Testis (tissue), 3 donors: ENCODE data around the gene COPG2. TPM values are rescaled to one million over a fixed set of nuclear protein-coding genes. Genes with fewer than 3 reads are reported as not detected.
"Not testable (repeated sequence)": the region's sequence is repeated elsewhere in the genome, so short reads cannot be mapped to it uniquely, and the experiment has no call there.

Experiments
- DNase-seq: peaks from one replicate; pipeline ENCODE4 v3.0.0-alpha.2; 2019
- H3K27ac ChIP-seq, 2 donors: fragments of 200-600 bp; sonication (generic); one replicate each; pipeline ENCODE4 v1.5.1; 2019
- H3K27me3 ChIP-seq: fragments of 200-600 bp; sonication (generic); one replicate; pipeline ENCODE4 v1.5.1; 2019
- H3K36me3 ChIP-seq: fragments of 200-600 bp; sonication (generic); one replicate; pipeline ENCODE4 v1.5.1; 2017; ENCODE audit warnings: low read depth; ENCODE audit errors: missing control alignments
- H3K4me1 ChIP-seq: fragments of 200-600 bp; sonication (generic); one replicate; pipeline ENCODE4 v1.5.1; 2019
- H3K4me3 ChIP-seq, 2 donors: fragments of 200-600 bp; sonication (generic); one replicate each; pipeline ENCODE4 v1.5.1; 2017 to 2019
- H3K9me3 ChIP-seq: fragments of 200-600 bp; sonication (generic); one replicate; pipeline ENCODE4 v1.5.1; 2017
- POLR2A ChIP-seq: fragments of 450-650 bp; IDR thresholded peaks from one replicate; pipeline ENCODE4 v1.6.1; 2017; ENCODE audit warnings: antibody characterized with exemption, mild to moderate bottlenecking, moderate library complexity
- WGBS, 2 donors: methylation state at CpG; one replicate each; pipeline ENCODE4 v1.1.5; 2018; 5-methylcytosine and 5-hydroxymethylcytosine counted together
- intact Hi-C: fragments of 100-400 bp; cut with DNase I; formaldehyde crosslinking; loops from one replicate; pipeline ENCODE4 v1.15.1; 2023; ENCODE audit warnings: low total_unique reads
- polyA plus RNA-seq: library from polyadenylated mRNA; stranded (reverse); fragments of 350-450 nt; fragmentation: Illumina TruSeq; extraction: RNeasy Lipid Tissue Mini Kit (QIAGEN cat#74804); gene quantifications from one replicate; pipeline ENCODE4 v1.2.3, GENCODE V29; 2014; ENCODE audit warnings: low read depth, low replicate concordance; ENCODE audit not compliant: insufficient read depth
- total RNA-seq, 2 donors: library from RNA; depleted of rRNA; stranded (reverse); fragments of >200 nt; gene quantifications; one replicate each; pipeline ENCODE4 v1.2.3, GENCODE V29; 2016
- TF ChIP-seq, protein P1 (sequence below), 3 experiments: fragments of 450-650 bp in 2 of 3; fragments of 200-600 bp in 1 of 3; sonication (generic) in 1 of 3; IDR thresholded peaks; one replicate each; pipeline ENCODE4 v1.5.1; 2016 to 2019; ENCODE audit warnings: antibody characterized with exemption in 3 of 3, mild to moderate bottlenecking in 2 of 3, moderate library complexity in 1 of 3

COPG2 gene
- total and polyA plus RNA-seq, 3 donors from 2014 or later, result 41.8 to 51.0 (median 44.2) TPM

GRCh38 chr7:130553398-130554029, 115.0 kb downstream of the COPG2 start:
- H3K27ac ChIP-seq, result no peak overlapping the region
- H3K9me3 ChIP-seq, result no peaks in the 10 kb centered on the region
- intact Hi-C loops, result no loop called here
- H3K27me3 ChIP-seq, result no peaks in the 10 kb centered on the region
- H3K4me3 ChIP-seq, result no peak overlapping the region
- no peak for TF ChIP-seq POLR2A
- TF ChIP-seq, protein P1, sequence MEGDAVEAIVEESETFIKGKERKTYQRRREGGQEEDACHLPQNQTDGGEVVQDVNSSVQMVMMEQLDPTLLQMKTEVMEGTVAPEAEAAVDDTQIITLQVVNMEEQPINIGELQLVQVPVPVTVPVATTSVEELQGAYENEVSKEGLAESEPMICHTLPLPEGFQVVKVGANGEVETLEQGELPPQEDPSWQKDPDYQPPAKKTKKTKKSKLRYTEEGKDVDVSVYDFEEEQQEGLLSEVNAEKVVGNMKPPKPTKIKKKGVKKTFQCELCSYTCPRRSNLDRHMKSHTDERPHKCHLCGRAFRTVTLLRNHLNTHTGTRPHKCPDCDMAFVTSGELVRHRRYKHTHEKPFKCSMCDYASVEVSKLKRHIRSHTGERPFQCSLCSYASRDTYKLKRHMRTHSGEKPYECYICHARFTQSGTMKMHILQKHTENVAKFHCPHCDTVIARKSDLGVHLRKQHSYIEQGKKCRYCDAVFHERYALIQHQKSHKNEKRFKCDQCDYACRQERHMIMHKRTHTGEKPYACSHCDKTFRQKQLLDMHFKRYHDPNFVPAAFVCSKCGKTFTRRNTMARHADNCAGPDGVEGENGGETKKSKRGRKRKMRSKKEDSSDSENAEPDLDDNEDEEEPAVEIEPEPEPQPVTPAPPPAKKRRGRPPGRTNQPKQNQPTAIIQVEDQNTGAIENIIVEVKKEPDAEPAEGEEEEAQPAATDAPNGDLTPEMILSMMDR (IDR thresholded peaks at IDR 0.05), result no peak
- H3K4me1 ChIP-seq, result no peaks in the 10 kb centered on the region
- DNase-seq, result no peak
- no peaks in the 10 kb centered on the region for H3K36me3 ChIP-seq
- WGBS, 2 donors, result 90 to 93% methylated on average over 3 of the region's 3 CpGs

- no peaks in the 10 kb centered on the region for H3K4me1 ChIP-seq
- H3K9me3 ChIP-seq, result no peaks in the 10 kb centered on the region
- H3K27me3 ChIP-seq, result no peaks in the 10 kb centered on the region
- no peak overlapping the region for H3K4me3 ChIP-seq
- intact Hi-C loops, result no loop called here
- WGBS, 2 donors, result 91 to 100% methylated on average over 1 of the region's 1 CpG
- no peak for DNase-seq
- TF ChIP-seq, protein P1 (IDR thresholded peaks at IDR 0.05), result no peak
- no peak for TF ChIP-seq POLR2A
- no peaks in the 10 kb centered on the region for H3K36me3 ChIP-seq
- no peak overlapping the region for H3K27ac ChIP-seq
These were observed 124.2 kb downstream of the COPG2 start for GRCh38 chr7:130544356-130544755.

DNA sequence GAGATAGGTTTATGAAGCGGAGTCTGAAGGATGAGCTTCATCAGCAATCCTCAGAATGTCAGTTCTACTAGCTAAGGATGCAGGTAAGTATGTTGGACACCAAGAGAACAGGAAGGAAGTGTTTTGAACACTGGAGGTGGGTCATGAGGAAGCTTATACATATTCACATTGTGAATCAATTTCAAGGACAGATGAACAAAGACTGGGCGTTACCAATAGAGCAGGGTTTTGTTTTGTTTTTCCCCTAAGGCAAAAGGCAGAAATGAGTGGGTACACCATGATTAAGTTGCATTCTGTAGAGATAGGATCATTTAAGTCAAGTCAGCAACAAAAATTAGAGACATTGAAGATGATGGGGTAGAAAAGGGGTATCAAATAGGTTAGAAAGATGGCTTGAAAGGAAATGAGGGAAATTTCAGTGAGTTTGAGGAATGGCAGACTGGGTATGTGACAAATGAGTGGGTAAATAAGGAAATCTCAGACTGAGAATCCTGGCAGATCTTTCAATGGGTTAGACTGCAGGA, 125.0 kb downstream of the COPG2 start:
- Histone ChIP-seq H3K9me3 (no peaks in the 10 kb centered on the region), H3K36me3 (no peaks in the 10 kb centered on the region), H3K4me1 (no peaks in the 10 kb centered on the region), H3K27me3 (no peaks in the 10 kb centered on the region), H3K27ac (no peak overlapping the region), H3K4me3 (no peak overlapping the region)
- TF ChIP-seq POLR2A, result no peak
- TF ChIP-seq, protein P1 (IDR thresholded peaks at IDR 0.05), result no peak
- intact Hi-C loops, result no loop called here
- WGBS, 2 donors, result 85 to 92% methylated on average over 2 of the region's 2 CpGs
- DNase-seq, result no peak

DNA sequence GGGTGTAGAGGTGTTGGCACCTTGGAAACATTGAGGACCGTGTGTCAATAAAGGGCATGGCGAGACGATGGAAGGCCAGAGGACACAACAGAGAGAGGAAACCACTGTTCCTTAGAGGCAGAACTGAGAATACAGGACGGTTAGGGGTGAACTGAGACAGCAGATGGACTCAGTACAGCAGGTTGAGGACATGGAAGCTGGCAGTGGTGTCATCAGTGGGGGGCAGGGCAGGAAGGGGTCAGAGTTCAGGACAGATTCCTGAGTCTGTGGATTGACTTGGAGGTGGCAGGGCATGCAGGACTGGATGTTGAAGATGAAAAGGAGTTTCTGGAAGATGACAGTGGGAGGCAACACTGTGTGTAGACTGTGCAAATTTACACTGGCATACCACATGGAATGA, 126.3 kb downstream of the COPG2 start:
- H3K9me3 ChIP-seq, DNase-seq, intact Hi-C loops, H3K4me3 ChIP-seq, H3K27me3 ChIP-seq, H3K4me1 ChIP-seq, H3K27ac ChIP-seq, H3K36me3 ChIP-seq: not testable (repeated sequence)
- WGBS, 2 donors, result 71 to 80% methylated on average over 4 of the region's 4 CpGs

DNA sequence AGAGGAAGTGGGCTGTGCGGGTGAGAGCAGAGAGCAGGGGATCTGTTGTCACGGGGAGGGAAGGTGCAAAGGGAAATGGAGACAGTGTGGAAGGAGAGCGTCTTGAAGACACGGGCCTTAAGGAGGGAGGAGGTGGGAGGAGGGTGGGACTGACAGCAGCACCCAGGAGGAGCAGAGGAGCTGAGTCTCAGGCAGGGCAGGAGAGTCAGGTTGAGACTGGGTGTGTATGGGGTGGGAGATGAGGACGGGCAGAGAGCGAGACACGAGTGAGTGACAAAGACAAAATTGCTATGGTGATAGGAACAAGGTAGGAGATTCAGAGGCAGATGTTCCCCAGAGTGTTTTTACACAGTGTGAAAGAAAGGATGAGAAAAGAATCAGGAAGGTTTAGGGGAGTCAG, 127.3 kb downstream of the COPG2 start:
- H3K4me1 ChIP-seq, H3K27me3 ChIP-seq, H3K9me3 ChIP-seq, DNase-seq, intact Hi-C loops, H3K36me3 ChIP-seq, H3K4me3 ChIP-seq, H3K27ac ChIP-seq: not testable (repeated sequence)
- WGBS, 2 donors, result 90 to 91% methylated on average over 7 of the region's 7 CpGs

DNA sequence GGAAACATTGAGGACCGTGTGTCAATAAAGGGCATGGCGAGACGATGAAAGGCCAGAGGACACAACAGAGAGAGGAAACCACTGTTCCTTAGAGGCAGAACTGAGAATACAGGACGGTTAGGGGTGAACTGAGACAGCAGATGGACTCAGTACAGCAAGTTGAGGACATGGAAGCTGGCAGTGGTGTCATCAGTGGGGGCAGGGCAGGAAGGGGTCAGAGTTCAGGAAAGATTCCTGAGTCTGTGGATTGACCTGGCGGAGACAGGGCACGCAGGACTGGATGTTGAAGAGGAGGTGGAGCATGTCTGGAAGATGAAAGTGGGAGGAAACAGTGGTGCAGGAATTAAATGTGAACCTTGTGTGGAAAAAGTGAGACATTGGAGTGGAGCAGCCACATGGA, 130.7 kb downstream of the COPG2 start:
- H3K9me3 ChIP-seq, H3K4me3 ChIP-seq, H3K36me3 ChIP-seq, H3K4me1 ChIP-seq, intact Hi-C loops, H3K27me3 ChIP-seq, DNase-seq, H3K27ac ChIP-seq: not testable (repeated sequence)
- whole genome bisulfite sequencing, 2 donors, result 93 to 98% methylated on average over 6 of the region's 6 CpGs
